Lower leg skin (tissue), 3 donors: ENCODE results near the gene JAG2.

Experiments
- POLR2A ChIP-seq, 2 donors: fragments of 450-650 bp; IDR thresholded peaks; one replicate each; pipeline ENCODE4 v1.6.1; 2016 to 2017; ENCODE audit warnings: antibody characterized with exemption in 2 of 2, mild to moderate bottlenecking in 1 of 2, moderate library complexity in 1 of 2
- TF ChIP-seq, protein P1 (sequence below), 3 donors: fragments of 450-650 bp; IDR thresholded peaks; one replicate each; pipeline ENCODE4 v1.5.1; 2016; ENCODE audit warnings: antibody characterized with exemption in 3 of 3, mild to moderate bottlenecking in 3 of 3, moderate library complexity in 2 of 3

DNA sequence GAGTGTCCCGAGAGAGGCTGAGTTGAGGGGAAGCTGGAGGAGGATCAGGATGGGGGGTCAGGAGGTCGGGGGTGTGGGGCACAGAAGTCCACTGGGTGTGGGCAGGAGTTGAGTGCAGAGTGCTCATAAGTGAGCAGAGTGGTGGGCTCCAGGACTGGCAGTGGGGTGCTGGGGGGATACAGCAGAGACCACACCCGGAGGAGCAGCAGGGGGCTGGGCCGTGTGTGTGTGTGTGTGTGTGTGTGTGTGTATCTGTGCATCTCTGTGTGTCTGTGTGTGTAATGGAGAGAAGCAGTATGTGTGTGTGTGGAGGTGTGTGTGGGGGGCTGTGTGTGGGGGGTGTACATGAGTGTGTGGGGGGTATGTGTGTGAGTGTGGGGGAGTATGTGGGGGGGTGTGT is 17.4 kb upstream of the JAG2 start:
- TF ChIP-seq, protein P1, sequence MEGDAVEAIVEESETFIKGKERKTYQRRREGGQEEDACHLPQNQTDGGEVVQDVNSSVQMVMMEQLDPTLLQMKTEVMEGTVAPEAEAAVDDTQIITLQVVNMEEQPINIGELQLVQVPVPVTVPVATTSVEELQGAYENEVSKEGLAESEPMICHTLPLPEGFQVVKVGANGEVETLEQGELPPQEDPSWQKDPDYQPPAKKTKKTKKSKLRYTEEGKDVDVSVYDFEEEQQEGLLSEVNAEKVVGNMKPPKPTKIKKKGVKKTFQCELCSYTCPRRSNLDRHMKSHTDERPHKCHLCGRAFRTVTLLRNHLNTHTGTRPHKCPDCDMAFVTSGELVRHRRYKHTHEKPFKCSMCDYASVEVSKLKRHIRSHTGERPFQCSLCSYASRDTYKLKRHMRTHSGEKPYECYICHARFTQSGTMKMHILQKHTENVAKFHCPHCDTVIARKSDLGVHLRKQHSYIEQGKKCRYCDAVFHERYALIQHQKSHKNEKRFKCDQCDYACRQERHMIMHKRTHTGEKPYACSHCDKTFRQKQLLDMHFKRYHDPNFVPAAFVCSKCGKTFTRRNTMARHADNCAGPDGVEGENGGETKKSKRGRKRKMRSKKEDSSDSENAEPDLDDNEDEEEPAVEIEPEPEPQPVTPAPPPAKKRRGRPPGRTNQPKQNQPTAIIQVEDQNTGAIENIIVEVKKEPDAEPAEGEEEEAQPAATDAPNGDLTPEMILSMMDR (IDR thresholded peaks at IDR 0.05), result no peak
- TF ChIP-seq POLR2A (IDR thresholded peaks at IDR 0.05), result no peak
